ENCODE results near the gene KIF27.

GRCh38 chr9:83933790-83934189, 12.6 kb upstream of the KIF27 start:
- TF ChIP-seq POLR2AphosphoS5 (IDR thresholded peaks at IDR 0.05), result no peak
- TF ChIP-seq, protein P1, sequence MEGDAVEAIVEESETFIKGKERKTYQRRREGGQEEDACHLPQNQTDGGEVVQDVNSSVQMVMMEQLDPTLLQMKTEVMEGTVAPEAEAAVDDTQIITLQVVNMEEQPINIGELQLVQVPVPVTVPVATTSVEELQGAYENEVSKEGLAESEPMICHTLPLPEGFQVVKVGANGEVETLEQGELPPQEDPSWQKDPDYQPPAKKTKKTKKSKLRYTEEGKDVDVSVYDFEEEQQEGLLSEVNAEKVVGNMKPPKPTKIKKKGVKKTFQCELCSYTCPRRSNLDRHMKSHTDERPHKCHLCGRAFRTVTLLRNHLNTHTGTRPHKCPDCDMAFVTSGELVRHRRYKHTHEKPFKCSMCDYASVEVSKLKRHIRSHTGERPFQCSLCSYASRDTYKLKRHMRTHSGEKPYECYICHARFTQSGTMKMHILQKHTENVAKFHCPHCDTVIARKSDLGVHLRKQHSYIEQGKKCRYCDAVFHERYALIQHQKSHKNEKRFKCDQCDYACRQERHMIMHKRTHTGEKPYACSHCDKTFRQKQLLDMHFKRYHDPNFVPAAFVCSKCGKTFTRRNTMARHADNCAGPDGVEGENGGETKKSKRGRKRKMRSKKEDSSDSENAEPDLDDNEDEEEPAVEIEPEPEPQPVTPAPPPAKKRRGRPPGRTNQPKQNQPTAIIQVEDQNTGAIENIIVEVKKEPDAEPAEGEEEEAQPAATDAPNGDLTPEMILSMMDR (IDR thresholded peaks at IDR 0.05), result no peak
